GM12878 (cell line): ENCODE measurements around the gene C1QTNF9. TPM values are rescaled to one million over a fixed set of nuclear protein-coding genes. Genes with fewer than 3 reads are reported as not detected.

Experiments
- ATAC-seq: fragments of 200-7000 bp; cut with Tn5 transposase; 3 replicates; pipeline ENCODE4 v1.9.1; 2020; ENCODE audit warnings: mild to moderate bottlenecking, moderate library complexity
- BruUV-seq: library from RNA; stranded (reverse); fragments of 400-500 nt; replicated peaks from 2 replicates; lab custom pipeline; 2021; lab: Mats Ljungman, UMichigan
- CTCF ChIA-PET: fragments of 300-600 bp; sonication (Branson Sonifier 250); formaldehyde crosslinking; extraction: SDS; loops from one replicate; lab custom pipeline; 2021; ENCODE audit warnings: inconsistent platforms; lab: Yijun Ruan, JAX
- POLR2A ChIA-PET: fragments of 350-600 bp; formaldehyde crosslinking; extraction: SDS; loops from one replicate; lab custom pipeline; 2021; ENCODE audit warnings: inconsistent platforms; lab: Charles Lee
- RAD21 ChIA-PET: fragments of 300-600 bp; sonication (Branson Sonifier 250); formaldehyde crosslinking; loops from one replicate; lab custom pipeline; 2023; ENCODE audit warnings: antibody characterized with exemption; ENCODE audit not compliant: unreplicated experiment; lab: Charles Lee
- SMC1A ChIA-PET: fragments of 300-600 bp; sonication (Branson Sonifier 250); formaldehyde crosslinking; loops from one replicate; lab custom pipeline; 2023; ENCODE audit not compliant: unreplicated experiment, uncharacterized antibody; lab: Charles Lee
- DNase-seq: peaks from one replicate; pipeline ENCODE4 v3.0.0-alpha.2; 2011; ENCODE audit warnings: low read depth, low spot score
- FAIRE-seq: peaks from 3 replicates; lab custom pipeline; 2011; peaks lifted over from hg19 to GRCh38; lab: Jason Lieb, UNC
- H2AFZ ChIP-seq: 2 replicates; pipeline ENCODE4 v1.6.0; 2011; ENCODE audit warnings: low read depth, low read length, control low read depth; ENCODE audit not compliant: control insufficient read depth
- H3K27ac ChIP-seq: 2 replicates; pipeline ENCODE4 v1.5.1; 2011; ENCODE audit warnings: control low read depth; ENCODE audit not compliant: control insufficient read depth, insufficient read depth
- H3K27me3 ChIP-seq, 2 experiments: replicated peaks in 1 of 2; 2 replicates each; pipeline versions ENCODE4 v1.6.0 to v1.6.1; 2011; ENCODE audit warnings: low read length in 1 of 2; ENCODE audit not compliant: control insufficient read depth in 2 of 2, insufficient read depth in 2 of 2
- H3K36me3 ChIP-seq, 2 experiments: 2 replicates each; pipeline ENCODE4 v1.5.1; 2011; ENCODE audit warnings: low read length in 1 of 2; ENCODE audit not compliant: control insufficient read depth in 2 of 2, insufficient read depth in 2 of 2
- H3K4me1 ChIP-seq: 2 replicates; pipeline ENCODE4 v1.6.1; 2011; ENCODE audit warnings: mild to moderate bottlenecking, low read length, moderate library complexity, mixed read lengths; ENCODE audit not compliant: control insufficient read depth, insufficient read depth
- H3K4me2 ChIP-seq: 2 replicates; pipeline ENCODE4 v1.6.0; 2011; ENCODE audit warnings: control low read depth; ENCODE audit not compliant: control insufficient read depth, insufficient read depth
- H3K4me3 ChIP-seq: fragments of 200-600 bp; sonication (generic); 2 replicates; pipeline ENCODE4 v1.5.1; 2016
- H3K79me2 ChIP-seq: 2 replicates; pipeline ENCODE4 v1.6.0; 2011; ENCODE audit warnings: low read length; ENCODE audit not compliant: control insufficient read depth, insufficient read depth
- H3K9ac ChIP-seq: 2 replicates; pipeline ENCODE4 v1.8.0; 2011; ENCODE audit warnings: low read length, control low read depth, mixed read lengths; ENCODE audit not compliant: control insufficient read depth, insufficient read depth
- H3K9me3 ChIP-seq: replicated peaks from 3 replicates; pipeline ENCODE4 v1.5.1; 2011; ENCODE audit warnings: mild to moderate bottlenecking, low read length; ENCODE audit not compliant: control insufficient read depth, insufficient read depth
- H4K20me1 ChIP-seq: 2 replicates; pipeline ENCODE4 v1.6.0; 2011; ENCODE audit not compliant: control insufficient read depth, insufficient read depth
- ASH2L ChIP-seq: fragments of 300-600, 200-600 bp; sonication (generic); IDR thresholded peaks from 2 replicates; pipeline ENCODE4 v1.6.1; 2017; ENCODE audit warnings: low read depth, mild to moderate bottlenecking, borderline replicate concordance
- FOXM1 ChIP-seq: IDR thresholded peaks from 2 replicates; pipeline ENCODE4 v1.6.1; 2012; ENCODE audit warnings: low read depth, mild to moderate bottlenecking, inconsistent platforms, low read length, moderate library complexity
- WGBS: methylation state at CpG from one replicate; pipeline ENCODE4 v1.1.6; 2016; ENCODE audit warnings: low lambda C conversion rate; ENCODE audit not compliant: insufficient replicate concordance, insufficient coverage; ENCODE audit errors: missing lambda C conversion rate; 5-methylcytosine and 5-hydroxymethylcytosine counted together
- in situ Hi-C: fragments of 300-500 bp; cut with MboI; formaldehyde crosslinking; loops from 9 replicates; pipeline ENCODE4 v1.14.3; 2018; ENCODE audit warnings: mixed read lengths
- intact Hi-C: fragments of 100-400 bp; cut with micrococcal nuclease; formaldehyde crosslinking; loops from one replicate; pipeline ENCODE4 v1.14.2; 2022; ENCODE audit not compliant: unreplicated experiment
- polyA plus RNA-seq, 11 experiments: library from polyadenylated mRNA; depleted of rRNA in 4 of 11; unstranded in 6 of 11; stranded (reverse) in 5 of 11; fragments of >200 nt; fragmentation: Nextera tagmentation in 4 of 11; fragmentation: Illumina TruSeq in 1 of 11; extraction: Ambion mirVana in 4 of 11; extraction: Trizol in 1 of 11; gene quantifications; 1 replicate in 1 of 11; 2 replicates in 10 of 11; pipeline versions ENCODE4 v1.2.1 to v1.2.3, GENCODE V29; 2011 to 2016; ENCODE audit warnings: inconsistent platforms in 2 of 11, missing spikeins in 2 of 11, low read depth in 1 of 11
- total RNA-seq, 4 experiments: library from RNA; depleted of rRNA in 3 of 4; stranded (reverse); fragments of >200 nt in 3 of 4; fragmentation: Illumina TruSeq in 1 of 4; extraction: Trizol in 1 of 4; gene quantifications; 2 replicates each; pipeline versions ENCODE4 v1.2.1 to v1.2.3, GENCODE V29; 2013 to 2021
- TF ChIP-seq, protein P1 (sequence below), 3 experiments: IDR thresholded peaks in 2 of 3; conservative IDR thresholded peaks in 1 of 3; 2 replicates each; pipeline ENCODE4 v1.5.1; 2011; ENCODE audit warnings: low read depth in 3 of 3, low read length in 3 of 3, mild to moderate bottlenecking in 3 of 3, control low read depth in 2 of 3, moderate library complexity in 2 of 3, inconsistent platforms in 1 of 3, mixed read lengths in 1 of 3; ENCODE audit not compliant: control insufficient read depth in 2 of 3, insufficient read depth in 1 of 3; ENCODE audit errors: extremely low read depth in 1 of 3
- TF ChIP-seq, protein P2 (sequence below): fragments of 450-650 bp; conservative IDR thresholded peaks from 2 replicates; pipeline ENCODE4 v1.6.1; 2017; ENCODE audit warnings: mild to moderate bottlenecking, moderate library complexity

The C1QTNF9 gene
- total and polyA plus RNA-seq, 10 of the 15 experiments (the other 5 are each of a cell fraction or from before 2014, with no cell fraction given): not detected

DNA sequence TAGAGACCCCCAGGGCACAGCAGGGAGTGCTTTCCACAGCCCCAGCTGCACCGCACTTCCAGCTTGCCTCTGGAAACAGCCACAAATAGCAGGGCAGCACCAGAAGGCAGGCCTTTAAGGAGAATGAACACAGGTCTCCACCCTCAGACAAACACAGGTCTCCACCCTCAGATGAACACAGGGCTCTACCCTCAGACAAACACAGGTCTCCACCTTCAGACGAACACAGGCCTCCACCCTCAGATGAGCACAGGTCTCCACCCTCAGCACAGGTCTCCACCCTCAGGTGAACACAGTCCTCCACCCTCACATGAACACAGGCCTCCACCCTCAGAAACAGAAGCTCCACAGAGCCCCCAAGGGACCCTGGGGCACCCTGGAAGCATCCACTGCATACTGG lies 51.7 kb downstream of the C1QTNF9 start (continued):
- TF ChIP-seq, protein P1, sequence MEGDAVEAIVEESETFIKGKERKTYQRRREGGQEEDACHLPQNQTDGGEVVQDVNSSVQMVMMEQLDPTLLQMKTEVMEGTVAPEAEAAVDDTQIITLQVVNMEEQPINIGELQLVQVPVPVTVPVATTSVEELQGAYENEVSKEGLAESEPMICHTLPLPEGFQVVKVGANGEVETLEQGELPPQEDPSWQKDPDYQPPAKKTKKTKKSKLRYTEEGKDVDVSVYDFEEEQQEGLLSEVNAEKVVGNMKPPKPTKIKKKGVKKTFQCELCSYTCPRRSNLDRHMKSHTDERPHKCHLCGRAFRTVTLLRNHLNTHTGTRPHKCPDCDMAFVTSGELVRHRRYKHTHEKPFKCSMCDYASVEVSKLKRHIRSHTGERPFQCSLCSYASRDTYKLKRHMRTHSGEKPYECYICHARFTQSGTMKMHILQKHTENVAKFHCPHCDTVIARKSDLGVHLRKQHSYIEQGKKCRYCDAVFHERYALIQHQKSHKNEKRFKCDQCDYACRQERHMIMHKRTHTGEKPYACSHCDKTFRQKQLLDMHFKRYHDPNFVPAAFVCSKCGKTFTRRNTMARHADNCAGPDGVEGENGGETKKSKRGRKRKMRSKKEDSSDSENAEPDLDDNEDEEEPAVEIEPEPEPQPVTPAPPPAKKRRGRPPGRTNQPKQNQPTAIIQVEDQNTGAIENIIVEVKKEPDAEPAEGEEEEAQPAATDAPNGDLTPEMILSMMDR (IDR thresholded peaks at IDR 0.05 in 2 of 3, conservative IDR thresholded peaks at IDR 0.05 in 1 of 3; ENCODE audit: control insufficient read depth in 2 of 3, extremely low read depth in 1 of 3, insufficient read depth in 1 of 3, low read depth in 3 of 3, low read length in 3 of 3): no peak
- TF ChIP-seq, protein P2, sequence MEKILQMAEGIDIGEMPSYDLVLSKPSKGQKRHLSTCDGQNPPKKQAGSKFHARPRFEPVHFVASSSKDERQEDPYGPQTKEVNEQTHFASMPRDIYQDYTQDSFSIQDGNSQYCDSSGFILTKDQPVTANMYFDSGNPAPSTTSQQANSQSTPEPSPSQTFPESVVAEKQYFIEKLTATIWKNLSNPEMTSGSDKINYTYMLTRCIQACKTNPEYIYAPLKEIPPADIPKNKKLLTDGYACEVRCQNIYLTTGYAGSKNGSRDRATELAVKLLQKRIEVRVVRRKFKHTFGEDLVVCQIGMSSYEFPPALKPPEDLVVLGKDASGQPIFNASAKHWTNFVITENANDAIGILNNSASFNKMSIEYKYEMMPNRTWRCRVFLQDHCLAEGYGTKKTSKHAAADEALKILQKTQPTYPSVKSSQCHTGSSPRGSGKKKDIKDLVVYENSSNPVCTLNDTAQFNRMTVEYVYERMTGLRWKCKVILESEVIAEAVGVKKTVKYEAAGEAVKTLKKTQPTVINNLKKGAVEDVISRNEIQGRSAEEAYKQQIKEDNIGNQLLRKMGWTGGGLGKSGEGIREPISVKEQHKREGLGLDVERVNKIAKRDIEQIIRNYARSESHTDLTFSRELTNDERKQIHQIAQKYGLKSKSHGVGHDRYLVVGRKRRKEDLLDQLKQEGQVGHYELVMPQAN: no peak
- no peak for TF ChIP-seq FOXM1
- TF ChIP-seq, all 136 proteins: peak for 0

DNA sequence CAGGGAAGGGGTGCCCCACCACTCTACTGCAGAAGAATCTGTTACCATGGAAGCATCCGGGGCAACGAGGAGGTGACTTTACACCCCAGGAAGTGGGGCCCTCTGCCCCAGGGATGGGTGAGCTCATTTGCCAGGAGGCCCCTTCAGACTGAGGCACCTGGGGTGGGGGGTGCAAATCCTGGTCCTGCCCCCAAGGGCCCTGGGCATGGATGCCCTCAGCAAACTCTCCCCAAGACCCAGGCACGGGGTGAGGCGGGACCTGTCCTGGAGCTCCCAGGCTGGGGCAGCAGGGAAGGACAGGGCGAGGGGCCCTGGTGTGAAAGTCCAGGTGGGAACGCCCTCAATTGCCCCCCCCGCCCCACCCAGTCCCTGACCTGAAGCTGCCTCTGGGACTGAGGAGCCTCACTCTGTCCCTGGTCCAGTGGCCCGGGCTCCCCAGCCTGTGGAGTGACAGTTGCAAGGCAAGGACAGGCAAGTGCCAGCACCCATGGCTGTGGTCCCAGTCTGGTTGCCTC lies 52.5 kb downstream of the C1QTNF9 start:
- TF ChIP-seq ASH2L: no peak
- CTCF ChIA-PET: no interaction called here
- Histone ChIP-seq H3K36me3 (no peaks in the 10 kb centered on the region), H3K4me2 (no peak overlapping the region), H3K9ac (no peak overlapping the region), H3K4me1 (no peaks in the 10 kb centered on the region), H3K27me3 (no peaks in the 10 kb centered on the region), H3K9me3 (no peaks in the 10 kb centered on the region; the same call in 2 of the 3 replicates), H3K4me3 (no peak overlapping the region), H3K79me2 (no peaks in the 10 kb centered on the region), H4K20me1 (no peaks in the 10 kb centered on the region), H3K27ac (no peak overlapping the region), H2AFZ (no peak overlapping the region)
- ATAC-seq (no peak), FAIRE-seq (no peak), DNase-seq (no peak)
- SMC1A ChIA-PET: no interaction called here
- RAD21 ChIA-PET: no interaction called here
- in situ Hi-C loops (no loop called here), intact Hi-C loops (no loop called here)
- no TSS peak for BruUV-seq
- POLR2A ChIA-PET: no interaction called here
- WGBS: 69% methylated on average over 7 of the region's 8 CpGs
